Stomach (tissue), 9 donors: Measurements from ENCODE around the gene COL11A2. TPM values are rescaled to one million over a fixed set of nuclear protein-coding genes. Genes with fewer than 3 reads are reported as not detected.

Source experiments
- DNase-seq, 2 donors: peaks; one replicate each; pipeline versions ENCODE4 v3.0.0 to v3.0.0-alpha.2; 2013 to 2019
- H3K27ac ChIP-seq, 5 donors: fragments of 200-600 bp in 4 of 5; sonication (generic) in 4 of 5; one replicate each; pipeline ENCODE4 v1.5.1; 2013 to 2019; ENCODE audit warnings: mild to moderate bottlenecking in 1 of 5, moderate library complexity in 1 of 5
- H3K27me3 ChIP-seq, 3 donors: fragments of 200-600 bp; sonication (generic); one replicate each; pipeline ENCODE4 v1.5.1; 2017 to 2019; ENCODE audit warnings: mixed run types in 1 of 3
- H3K36me3 ChIP-seq, 4 donors: fragments of 200-600 bp; sonication (generic); 1 replicate in 3 of 4; 2 replicates in 1 of 4; pipeline ENCODE4 v1.5.1; 2016 to 2019
- H3K4me1 ChIP-seq, 4 donors: fragments of 200-600 bp; sonication (generic); one replicate each; pipeline ENCODE4 v1.5.1; 2016 to 2019
- H3K4me3 ChIP-seq, 4 donors: fragments of 200-600 bp; sonication (generic) in 3 of 4; one replicate each; pipeline ENCODE4 v1.5.1; 2016 to 2019; ENCODE audit warnings: mild to moderate bottlenecking in 1 of 4
- H3K9me3 ChIP-seq, 4 donors: fragments of 200-600 bp; sonication (generic); one replicate each; pipeline ENCODE4 v1.5.1; 2016 to 2019
- EP300 ChIP-seq: sonication (generic); formaldehyde crosslinking; IDR thresholded peaks from one replicate; pipeline ENCODE4 v1.6.1; 2017; ENCODE audit warnings: antibody characterized with exemption
- POLR2A ChIP-seq, 4 donors: fragments of 450-650 bp; IDR thresholded peaks; one replicate each; pipeline ENCODE4 v1.6.1; 2016; ENCODE audit warnings: antibody characterized with exemption in 4 of 4, control low read depth in 2 of 4, mild to moderate bottlenecking in 1 of 4, moderate library complexity in 1 of 4
- POLR2AphosphoS5 ChIP-seq, 3 donors: sonication (generic); formaldehyde crosslinking; IDR thresholded peaks; one replicate each; pipeline ENCODE4 v1.6.1; 2016; ENCODE audit warnings: antibody characterized with exemption in 3 of 3
- WGBS, 5 donors: extraction: QIAGEN DNeasy Blood & Tissue Kit in 3 of 5; methylation state at CpG; one replicate each; pipeline versions ENCODE4 v1.1.5 to v1.1.7; 2013 to 2018; 5-methylcytosine and 5-hydroxymethylcytosine counted together
- intact Hi-C: fragments of 100-400 bp; cut with DNase I; formaldehyde crosslinking; loops from one replicate; pipeline ENCODE4 v1.15.1; 2023; ENCODE audit warnings: low total_unique reads
- polyA plus RNA-seq, 3 donors: library from polyadenylated mRNA; stranded (reverse); fragments of 200-250 nt; gene quantifications; one replicate each; pipeline ENCODE4 v1.2.3, GENCODE V29; 2013
- total RNA-seq, 5 donors: library from RNA; depleted of rRNA; stranded (reverse); fragments of >200 nt; gene quantifications; one replicate each; pipeline versions ENCODE4 v1.1.0 to v1.2.3, GENCODE V29; 2014 to 2016
- TF ChIP-seq, protein P1 (sequence below), 7 experiments: fragments of 450-650 bp in 4 of 7; fragments of 200-600 bp in 3 of 7; sonication (generic) in 3 of 7; IDR thresholded peaks; one replicate each; pipeline ENCODE4 v1.5.1; 2016 to 2019; ENCODE audit warnings: antibody characterized with exemption in 7 of 7, control low read depth in 2 of 7, mild to moderate bottlenecking in 1 of 7
- donor health status: healthy with polysubstance abuse.
- donor health status: Bipolar disorder and iron deficiency.
- donor health status: healthy.

The COL11A2 gene
- total and polyA plus RNA-seq, 8 donors, result under 0.01 to 1.5 (median 0.87) TPM; not detected in 3

DNA sequence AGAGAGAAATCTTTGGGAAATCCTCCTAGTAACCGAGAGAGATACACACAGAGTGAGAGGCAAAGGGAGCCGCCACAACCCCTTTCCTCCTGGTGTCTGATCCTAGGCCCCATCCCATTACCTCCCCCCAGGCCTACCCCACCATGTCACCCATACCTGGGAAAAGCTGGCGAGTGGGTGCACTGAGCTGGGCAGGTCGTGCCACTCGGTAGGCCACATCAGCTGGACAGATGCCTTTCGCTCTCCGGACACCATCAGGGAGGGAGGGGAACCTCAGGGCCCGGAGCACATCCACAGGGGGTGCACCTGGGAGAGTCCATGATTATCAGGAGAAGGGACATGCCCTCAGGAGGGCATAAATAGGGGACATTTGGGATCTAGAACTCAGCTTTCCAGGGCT, 3.1 kb downstream of the COL11A2 start:
- Histone ChIP-seq H3K36me3 (peaks cover 2 to 4% (median 3%) of the 10 kb centered on the region in 4 donors), H3K4me3 (no peak overlapping the region), H3K27ac (no peak overlapping the region), H3K27me3 (peaks cover 0 to 50% (median 18%) of the 10 kb centered on the region in 3 donors), H3K9me3 (no peaks in the 10 kb centered on the region), H3K4me1 (peaks cover 12 to 23% (median 17%) of the 10 kb centered on the region in 4 donors)
- TF ChIP-seq, protein P1, sequence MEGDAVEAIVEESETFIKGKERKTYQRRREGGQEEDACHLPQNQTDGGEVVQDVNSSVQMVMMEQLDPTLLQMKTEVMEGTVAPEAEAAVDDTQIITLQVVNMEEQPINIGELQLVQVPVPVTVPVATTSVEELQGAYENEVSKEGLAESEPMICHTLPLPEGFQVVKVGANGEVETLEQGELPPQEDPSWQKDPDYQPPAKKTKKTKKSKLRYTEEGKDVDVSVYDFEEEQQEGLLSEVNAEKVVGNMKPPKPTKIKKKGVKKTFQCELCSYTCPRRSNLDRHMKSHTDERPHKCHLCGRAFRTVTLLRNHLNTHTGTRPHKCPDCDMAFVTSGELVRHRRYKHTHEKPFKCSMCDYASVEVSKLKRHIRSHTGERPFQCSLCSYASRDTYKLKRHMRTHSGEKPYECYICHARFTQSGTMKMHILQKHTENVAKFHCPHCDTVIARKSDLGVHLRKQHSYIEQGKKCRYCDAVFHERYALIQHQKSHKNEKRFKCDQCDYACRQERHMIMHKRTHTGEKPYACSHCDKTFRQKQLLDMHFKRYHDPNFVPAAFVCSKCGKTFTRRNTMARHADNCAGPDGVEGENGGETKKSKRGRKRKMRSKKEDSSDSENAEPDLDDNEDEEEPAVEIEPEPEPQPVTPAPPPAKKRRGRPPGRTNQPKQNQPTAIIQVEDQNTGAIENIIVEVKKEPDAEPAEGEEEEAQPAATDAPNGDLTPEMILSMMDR (IDR thresholded peaks at IDR 0.05), result no peak
- TF ChIP-seq POLR2A (IDR thresholded peaks at IDR 0.05) (no peak), POLR2AphosphoS5 (IDR thresholded peaks at IDR 0.05) (no peak), EP300 (no peak)
- 84 to 92% (median 88%) methylated on average over 8 of the region's 8 CpGs for WGBS, 5 donors
- no peak for DNase-seq
- intact Hi-C loops, result no loop called here

GRCh38 chr6:33187809-33188208, 4.5 kb downstream of the COL11A2 start:
- TF ChIP-seq POLR2AphosphoS5 (IDR thresholded peaks at IDR 0.05) (no peak), POLR2A (IDR thresholded peaks at IDR 0.05) (no peak), EP300 (no peak)
- TF ChIP-seq, protein P1 (IDR thresholded peaks at IDR 0.05), result no peak
- DNase-seq, result no peak
- no peak overlapping the region for H3K4me3 ChIP-seq
- H3K27me3 ChIP-seq, result peaks cover 0 to 42% (median 17%) of the 10 kb centered on the region in 3 donors
- no peak overlapping the region for H3K27ac ChIP-seq
- H3K9me3 ChIP-seq, result no peaks in the 10 kb centered on the region
- 76 to 92% (median 89%) methylated on average over 1 of the region's 1 CpG for WGBS, 5 donors
- intact Hi-C loops, result no loop called here
- peaks cover 9 to 17% (median 11%) of the 10 kb centered on the region in 4 donors for H3K4me1 ChIP-seq
- no peaks in the 10 kb centered on the region for H3K36me3 ChIP-seq

- Histone ChIP-seq H3K4me3 (no peak overlapping the region), H3K4me1 (no peaks in the 10 kb centered on the region), H3K27me3 (peaks cover 0 to 21% (median 0%) of the 10 kb centered on the region in 3 donors), H3K9me3 (no peaks in the 10 kb centered on the region), H3K27ac (no peak overlapping the region), H3K36me3 (no peaks in the 10 kb centered on the region)
- WGBS, 5 donors, result 74 to 93% (median 86%) methylated on average over 4 of the region's 4 CpGs
- intact Hi-C loops, result no loop called here
- TF ChIP-seq, protein P1 (IDR thresholded peaks at IDR 0.05), result no peak
- TF ChIP-seq POLR2A (IDR thresholded peaks at IDR 0.05), result no peak
- no peak for DNase-seq
Observed at GRCh38 chr6:33185654-33186187, 6.5 kb downstream of the COL11A2 start.

- no peak for TF ChIP-seq POLR2A (IDR thresholded peaks at IDR 0.05)
- no peak for TF ChIP-seq POLR2AphosphoS5 (IDR thresholded peaks at IDR 0.05)
- TF ChIP-seq, protein P1 (IDR thresholded peaks at IDR 0.05), result no peak
- no peak for TF ChIP-seq EP300
- H3K4me3 ChIP-seq, result no peak overlapping the region
- H3K27ac ChIP-seq, result no peak overlapping the region
- H3K9me3 ChIP-seq, result no peaks in the 10 kb centered on the region
- intact Hi-C loops, result no loop called here
- H3K4me1 ChIP-seq, result no peaks in the 10 kb centered on the region
- H3K36me3 ChIP-seq, result no peaks in the 10 kb centered on the region
- no peak for DNase-seq
- 66 to 81% (median 78%) methylated on average over 9 of the region's 9 CpGs for WGBS, 5 donors
- peaks cover 0 to 16% (median 0%) of the 10 kb centered on the region in 3 donors for H3K27me3 ChIP-seq
Observed at GRCh38 chr6:33185190-33185589, 7.1 kb downstream of the COL11A2 start.
